ENCODE results near the gene SAMD8.
A peak's percentile ranks its signal among the peaks of the same experiment; 100 is the strongest.
"Not testable (repeated sequence)": the region's sequence is repeated elsewhere in the genome, so short reads cannot be mapped to it uniquely, and the experiment has no call there.

The SAMD8 gene

DNA sequence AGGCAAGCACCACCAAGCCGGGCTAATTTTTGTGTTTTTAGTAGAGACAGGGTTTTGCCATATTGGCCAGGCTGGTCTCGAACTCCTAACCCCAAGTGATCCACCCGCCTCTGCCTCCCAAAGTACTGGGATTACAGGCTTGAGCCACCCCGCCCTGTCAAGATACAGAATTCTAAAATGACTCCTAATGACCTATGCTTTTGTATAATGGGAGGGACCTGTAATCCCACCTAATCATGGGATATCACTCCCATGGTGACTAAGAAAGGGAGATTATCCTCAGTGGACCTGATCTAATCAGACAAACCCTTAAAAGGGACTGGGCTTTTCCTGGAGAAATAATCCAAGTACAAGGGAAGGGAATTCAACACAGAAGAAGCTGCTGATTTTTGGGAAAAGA, 28.8 kb downstream of the SAMD8 start:
- DNase-seq (ENCODE audit: low spot score), result no peak

DNA sequence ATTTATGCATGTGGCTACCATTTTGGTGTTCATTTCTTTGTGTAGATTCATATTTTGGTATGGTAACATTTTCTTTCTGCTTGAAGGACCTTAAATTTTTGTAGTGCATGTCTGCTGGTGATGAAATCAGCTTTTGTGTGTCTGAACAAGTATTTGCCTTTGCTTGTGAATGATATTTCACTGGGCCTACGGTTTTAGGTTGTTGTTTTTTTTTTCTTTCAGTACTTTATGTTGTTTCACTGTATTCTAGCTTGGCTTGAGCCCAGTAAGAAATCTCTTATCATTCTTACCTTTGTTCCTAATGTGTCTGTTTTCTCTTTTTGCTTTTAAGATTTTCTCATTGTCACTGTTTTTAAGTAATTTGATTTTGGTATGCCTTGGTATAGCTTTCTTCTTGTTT, 31.9 kb downstream of the SAMD8 start:
- DNase-seq (ENCODE audit: low spot score), result peak; percentile 14

DNA sequence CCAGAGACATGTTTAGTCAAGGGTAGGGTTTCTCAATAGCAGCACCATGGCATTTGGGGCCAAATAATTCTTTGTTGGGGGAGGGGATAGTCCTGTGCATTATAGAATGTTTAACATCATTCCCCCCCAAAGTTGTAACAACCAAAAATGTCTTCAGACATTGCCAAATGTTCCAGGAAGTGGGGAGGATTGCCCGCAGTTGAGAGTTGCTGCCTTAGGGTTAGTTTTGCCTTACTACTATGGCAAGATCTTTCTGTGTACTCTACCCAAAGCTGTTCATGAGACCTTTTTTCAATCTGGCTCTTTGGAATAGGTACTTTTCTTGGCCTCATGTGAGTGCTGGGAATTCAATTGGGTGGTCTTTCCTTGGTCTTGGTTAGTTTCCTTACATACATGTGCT, 34.1 kb downstream of the SAMD8 start:
- DNase-seq (ENCODE audit: low spot score), result no peak

DNA sequence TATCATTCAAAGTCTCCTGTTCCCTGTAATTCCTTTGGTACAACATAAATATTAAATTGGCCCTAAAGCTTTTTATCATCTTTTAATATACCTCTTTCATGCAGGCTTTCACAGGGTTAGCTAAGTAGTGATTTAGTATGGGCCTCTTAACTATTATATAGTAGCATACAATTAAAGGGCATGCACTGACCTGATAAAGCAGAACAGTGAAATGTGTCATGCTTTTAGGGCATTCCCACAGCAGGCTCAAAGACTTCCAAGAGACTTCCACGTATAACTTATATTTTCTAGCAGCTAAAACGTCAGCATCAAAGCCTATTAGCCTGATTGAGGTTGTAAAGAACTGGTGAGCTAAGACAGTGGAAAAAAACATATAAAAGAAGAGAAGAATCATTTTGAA, 35.3 kb downstream of the SAMD8 start:
- DNase-seq (ENCODE audit: low spot score), result no peak

DNA sequence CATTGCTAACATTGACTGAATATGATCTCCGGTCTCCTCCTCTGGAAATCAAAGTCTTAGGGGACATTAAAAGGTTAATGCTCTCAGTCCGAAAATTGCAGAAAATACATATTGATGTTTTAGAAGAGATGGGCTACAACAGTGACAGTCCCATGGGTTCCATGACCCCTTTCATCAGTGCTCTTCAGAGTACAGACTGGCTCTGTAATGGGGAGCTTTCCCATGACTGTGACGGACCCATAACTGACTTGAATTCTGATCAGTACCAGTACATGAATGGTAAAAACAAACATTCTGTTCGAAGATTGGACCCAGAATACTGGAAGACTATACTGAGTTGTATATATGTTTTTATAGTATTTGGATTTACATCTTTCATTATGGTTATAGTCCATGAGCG, 39.2 kb downstream of the SAMD8 start:
- DNase-seq (ENCODE audit: low spot score), result no peak

DNA sequence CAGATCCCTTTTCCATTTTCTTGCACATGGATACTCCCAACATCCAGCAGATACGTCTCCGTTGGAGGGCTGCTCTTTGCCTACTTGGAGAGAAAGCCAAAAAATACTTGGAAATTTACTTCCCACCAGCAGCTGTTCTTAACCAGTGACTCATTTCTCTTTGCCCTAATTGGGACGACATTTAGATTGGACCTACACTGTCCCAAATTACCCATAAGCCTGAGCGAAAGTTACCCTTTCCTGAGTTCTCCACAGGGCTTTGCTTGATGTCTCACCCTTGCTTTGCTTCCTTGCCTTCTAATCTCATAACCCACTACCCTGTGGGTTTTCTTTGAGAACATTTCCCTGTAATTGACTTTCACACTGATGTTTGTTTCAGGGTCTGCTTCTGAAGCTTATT, 48.1 kb downstream of the SAMD8 start:
- DNase-seq (ENCODE audit: low spot score), result peak; percentile 35

DNA sequence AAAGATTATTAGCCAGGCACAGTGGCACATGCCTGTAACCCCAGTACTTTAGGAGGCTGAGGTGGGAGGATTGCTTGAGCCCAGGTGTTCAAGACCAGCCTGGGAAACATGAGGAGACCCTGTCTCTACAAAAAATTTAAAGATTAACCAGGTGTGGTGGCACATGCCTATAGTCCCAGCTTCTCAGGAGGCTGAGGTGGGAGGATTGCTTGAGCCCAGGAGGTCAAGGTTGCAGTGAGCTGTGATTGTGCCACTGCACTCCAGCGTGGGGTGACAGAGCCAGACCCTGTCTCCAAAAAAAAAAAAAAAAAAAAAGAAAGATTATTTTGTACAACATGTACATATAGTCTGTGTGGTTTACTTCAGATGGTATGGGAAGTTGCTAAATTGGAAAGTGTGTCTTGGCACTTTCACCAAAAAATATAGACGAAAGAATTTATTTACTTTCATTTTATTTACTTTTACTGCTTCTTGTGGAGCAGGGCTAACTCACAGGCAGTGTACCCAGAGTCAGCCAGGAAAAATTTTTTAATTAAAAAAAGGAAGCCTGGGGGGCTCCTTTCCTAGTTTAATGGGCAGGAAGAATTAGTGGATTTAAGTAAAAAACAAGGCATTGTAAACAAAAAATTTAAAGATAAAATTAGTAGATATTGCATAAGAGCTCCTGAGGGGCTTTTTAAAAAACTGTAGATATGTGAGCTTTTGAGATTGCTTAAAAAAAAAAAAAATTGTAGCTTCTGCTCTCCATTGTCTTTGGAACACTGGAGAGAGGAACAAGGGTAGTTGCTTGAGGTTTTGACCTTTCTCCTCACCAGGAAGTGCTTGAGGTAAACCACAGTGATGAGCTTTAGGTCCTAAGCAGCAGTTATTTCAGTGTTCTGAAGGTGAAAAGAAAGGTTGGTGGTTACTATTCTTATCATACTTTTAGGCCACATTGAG, 54.5 kb downstream of the SAMD8 start:
- DNase-seq (ENCODE audit: low spot score), result no peak

DNA sequence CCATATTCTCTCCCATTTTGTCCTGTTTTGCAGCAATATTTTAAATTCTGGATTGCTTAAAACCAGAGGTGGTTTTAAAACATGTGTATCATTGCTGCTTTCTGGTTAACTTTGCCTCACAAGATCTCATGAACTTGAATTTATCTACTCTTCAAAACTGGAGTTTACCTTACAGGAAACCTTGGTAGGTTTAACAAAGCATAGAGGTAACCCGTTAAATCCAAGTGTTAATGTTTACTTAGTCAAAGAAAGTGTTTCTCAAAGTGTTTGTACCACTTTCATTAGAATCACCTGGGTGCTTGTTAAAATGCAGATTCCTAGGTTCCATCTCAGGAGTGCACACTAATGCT, 55.1 kb downstream of the SAMD8 start:
- no peak for DNase-seq (ENCODE audit: low spot score)

DNA sequence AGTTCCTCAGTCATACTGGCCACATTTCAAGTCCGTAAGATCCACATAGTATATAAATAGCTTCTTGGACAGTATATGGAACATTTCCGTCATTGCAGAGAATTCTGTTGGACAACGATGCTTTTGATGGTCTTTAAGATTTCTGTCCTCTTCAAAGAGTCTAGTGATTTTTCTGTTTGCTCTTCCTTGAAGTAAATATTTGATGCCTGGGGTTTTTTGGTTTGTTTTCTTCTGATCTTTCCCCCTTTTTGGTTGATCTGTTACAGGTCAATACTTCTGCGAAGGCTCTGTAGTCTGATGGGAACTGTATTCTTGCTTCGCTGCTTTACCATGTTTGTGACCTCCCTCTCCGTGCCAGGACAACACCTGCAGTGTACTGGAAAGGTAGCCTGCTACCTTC, 56.8 kb downstream of the SAMD8 start:
- no peak for DNase-seq (ENCODE audit: low spot score)

DNA sequence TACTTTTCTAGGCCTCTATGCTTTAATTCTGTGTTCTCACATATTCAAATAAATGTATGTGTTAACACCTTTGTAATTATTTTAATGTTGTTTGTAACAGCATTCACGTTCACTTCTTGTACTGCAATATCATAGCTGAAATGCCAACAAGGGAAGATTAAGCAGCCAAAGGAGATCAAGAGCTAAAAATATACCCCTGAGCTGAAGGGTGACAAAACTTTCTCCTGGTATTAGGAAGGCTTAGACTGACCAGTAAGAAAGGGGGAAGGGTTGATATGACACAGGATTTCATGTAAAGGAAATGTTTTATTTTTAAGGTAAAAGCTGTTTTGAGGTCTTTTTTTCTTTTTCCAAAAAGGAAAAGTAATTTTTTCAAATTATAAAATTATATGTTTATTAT, 58.8 kb downstream of the SAMD8 start:
- DNase-seq (ENCODE audit: low spot score), result no peak

DNA sequence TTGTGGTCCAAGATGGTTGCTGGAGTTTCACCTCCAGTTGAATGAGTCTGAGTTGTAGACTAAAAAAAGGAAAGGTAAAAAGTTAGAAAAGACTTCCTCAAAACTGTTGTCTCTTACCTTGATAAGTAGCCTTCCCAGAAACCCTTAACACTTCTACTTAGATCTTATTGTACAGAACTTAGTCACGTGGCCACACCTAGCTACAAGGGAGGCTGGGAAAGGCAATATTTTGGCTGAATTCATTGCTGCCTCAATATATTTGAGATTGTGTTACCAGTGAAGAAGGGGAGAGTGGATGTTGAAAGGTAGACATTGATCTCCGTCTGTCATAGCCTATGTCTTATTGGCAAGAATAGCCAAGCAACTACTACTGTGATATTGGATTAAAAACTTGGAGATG, 63.6 kb downstream of the SAMD8 start:
- no peak for DNase-seq (ENCODE audit: low spot score)

DNA sequence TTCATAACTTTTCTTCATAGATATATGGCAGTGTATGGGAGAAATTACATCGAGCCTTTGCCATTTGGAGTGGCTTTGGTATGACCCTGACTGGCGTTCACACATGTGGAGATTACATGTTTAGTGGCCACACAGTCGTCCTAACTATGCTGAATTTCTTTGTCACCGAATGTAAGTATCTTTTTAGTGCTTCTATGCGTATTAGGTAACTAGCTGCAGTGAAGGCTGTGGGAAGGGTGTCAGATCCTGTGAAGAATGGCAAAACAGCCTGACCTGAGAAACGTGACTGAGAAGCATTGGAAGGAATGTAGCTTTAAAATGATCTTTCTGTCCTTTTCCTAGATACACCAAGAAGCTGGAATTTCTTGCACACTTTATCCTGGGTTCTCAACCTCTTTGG, 64.6 kb downstream of the SAMD8 start:
- DNase-seq (ENCODE audit: low spot score), result no peak

DNA sequence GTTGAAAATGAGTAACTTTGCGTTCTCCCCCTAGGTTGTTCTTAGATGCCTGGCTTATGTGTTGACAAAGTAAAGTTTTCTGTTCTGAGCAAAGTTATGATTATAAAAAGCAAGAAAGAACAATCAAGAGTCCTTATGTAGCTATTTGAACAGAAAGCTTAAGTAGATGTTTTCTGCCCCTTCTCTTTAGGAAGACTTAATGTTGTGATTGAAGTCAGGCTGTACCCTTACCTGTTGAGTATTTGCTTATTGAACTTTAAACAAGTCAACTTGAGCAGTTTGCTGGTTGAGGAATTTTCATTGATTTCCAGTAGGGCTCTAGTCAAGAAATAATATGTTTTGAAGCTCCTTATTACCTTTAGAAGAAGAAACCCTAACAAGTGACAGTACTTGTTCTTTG, 65.3 kb downstream of the SAMD8 start:
- no peak for DNase-seq (ENCODE audit: low spot score)

DNA sequence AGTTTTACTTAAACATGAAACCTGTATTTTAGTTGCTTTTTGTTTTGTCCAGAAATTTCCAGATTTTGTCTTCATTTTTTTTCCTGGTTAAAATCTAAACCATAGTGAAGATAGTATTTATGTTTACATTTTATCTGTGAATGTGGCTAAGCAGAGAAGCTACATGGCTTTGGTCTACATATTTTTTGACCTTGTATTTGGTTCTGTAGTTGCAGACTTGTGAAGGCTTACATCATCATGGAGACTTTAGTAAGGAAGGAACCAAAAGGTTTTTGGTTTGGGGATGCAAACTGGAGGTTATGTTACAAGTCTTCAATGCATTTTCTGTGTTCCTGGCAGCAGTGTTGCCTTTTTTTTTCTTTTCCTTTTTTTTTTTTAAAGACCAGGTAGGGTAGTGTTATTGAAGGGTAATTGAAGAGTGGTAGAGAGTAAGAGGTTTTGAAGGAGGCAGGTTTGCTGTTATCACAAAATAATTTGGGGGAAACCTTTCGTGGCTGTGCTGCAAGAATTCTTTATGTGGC, 68.3 kb downstream of the SAMD8 start:
- no peak for DNase-seq (ENCODE audit: low spot score)

DNA sequence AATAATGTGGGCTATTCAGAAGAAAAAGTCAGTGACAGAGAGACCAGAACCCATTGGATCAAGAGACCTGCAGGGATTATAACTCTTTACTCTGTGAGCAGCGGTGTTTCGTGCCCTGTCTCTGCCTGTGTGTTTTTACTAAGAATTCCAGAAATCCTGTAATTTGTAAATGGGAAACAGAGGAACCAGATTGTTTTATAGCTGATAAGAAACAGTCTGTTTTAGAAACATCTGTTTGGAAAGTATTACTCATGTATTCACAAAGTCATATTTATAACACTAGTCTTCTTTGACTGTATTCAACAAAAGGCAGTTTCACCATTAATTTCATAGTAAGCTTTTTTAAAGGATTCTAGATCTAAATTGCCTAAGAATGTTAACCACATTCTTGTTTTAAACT, 69.1 kb downstream of the SAMD8 start:
- no peak for DNase-seq (ENCODE audit: low spot score)

DNA sequence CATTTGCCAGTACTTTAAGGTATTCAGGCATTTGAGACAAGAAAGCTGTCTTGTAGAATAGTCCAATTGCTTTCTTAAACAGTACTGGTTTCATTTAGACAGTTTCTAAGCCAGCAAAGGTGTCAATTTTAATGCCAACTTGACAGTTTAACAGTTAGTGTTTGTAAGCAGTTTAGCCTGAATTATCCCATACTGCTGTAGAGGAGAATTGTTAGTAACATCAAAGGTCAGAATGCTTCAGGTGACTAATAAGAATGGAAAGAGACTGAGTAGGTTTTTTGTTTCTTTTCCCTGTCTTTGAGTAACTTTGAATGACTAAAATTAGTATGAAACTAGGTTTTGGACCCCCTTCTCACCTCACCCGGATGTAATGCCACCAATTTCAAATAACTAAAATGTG, 69.6 kb downstream of the SAMD8 start:
- DNase-seq (ENCODE audit: low spot score), result no peak

DNA sequence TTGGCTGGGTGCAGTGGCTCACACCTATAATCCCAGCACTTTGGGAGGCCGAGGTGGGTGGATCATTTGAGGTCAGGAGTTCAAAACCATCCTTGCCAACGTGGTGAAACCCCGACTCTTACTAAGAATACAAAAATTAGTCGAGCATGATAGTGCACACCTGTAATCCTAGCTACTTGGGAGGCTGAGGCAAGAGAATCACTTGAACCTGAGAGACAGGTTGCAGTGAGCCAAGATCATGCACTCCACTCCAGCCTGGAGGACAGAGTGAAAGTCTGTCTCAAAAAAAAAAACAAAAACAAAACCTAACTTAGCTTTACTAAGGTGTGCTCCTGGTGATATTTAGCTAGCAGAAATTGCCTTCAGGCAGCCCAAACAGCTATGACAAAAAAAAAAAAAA, 74.9 kb downstream of the SAMD8 start:
- no peak for DNase-seq (ENCODE audit: low spot score)

DNA sequence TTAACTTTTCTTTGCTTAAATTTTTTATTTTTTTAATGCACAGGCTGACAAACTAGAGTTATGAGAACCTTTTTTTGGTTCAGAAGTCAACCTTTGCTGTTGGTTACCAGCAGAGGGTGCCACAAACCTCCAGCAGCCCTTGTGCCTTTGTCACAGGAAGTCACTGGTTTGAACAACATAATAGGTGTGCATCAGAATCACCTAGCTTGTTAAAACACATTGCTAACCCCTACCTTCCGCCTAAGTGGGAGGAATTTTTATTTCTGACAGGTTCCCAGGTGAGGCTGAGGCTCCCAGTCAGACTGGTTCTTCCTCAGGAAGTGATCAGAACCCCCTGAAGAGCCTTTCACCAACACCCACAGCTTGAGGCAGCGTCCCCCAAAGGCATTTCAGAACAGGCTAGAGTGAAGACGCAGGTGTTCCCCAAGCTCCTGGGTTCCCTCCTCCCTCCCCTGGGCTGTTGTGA, 76.5 kb downstream of the SAMD8 start:
- DNase-seq (ENCODE audit: low spot score), result peak; percentile 72

DNA sequence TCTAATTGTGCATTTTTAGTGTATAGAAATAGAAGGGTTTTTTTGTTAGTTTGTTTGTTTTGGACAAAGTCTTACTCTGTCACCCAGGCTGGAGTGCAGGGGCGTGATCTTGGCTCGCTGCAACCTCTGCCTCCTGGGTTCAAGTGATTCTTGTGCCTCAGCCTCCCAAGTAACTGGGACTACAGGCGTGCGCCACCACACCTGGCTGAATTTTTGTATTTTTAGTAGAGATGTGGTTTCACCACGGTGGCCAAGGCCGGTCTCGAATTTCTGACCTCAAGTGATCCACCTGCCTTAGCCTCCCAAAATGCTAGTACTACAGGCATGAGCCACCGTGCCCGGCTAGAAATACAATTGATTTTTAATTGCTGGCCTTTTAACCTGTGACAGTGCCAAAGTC, 77.1 kb downstream of the SAMD8 start:
- not testable (repeated sequence) for DNase-seq (ENCODE audit: low spot score)

DNA sequence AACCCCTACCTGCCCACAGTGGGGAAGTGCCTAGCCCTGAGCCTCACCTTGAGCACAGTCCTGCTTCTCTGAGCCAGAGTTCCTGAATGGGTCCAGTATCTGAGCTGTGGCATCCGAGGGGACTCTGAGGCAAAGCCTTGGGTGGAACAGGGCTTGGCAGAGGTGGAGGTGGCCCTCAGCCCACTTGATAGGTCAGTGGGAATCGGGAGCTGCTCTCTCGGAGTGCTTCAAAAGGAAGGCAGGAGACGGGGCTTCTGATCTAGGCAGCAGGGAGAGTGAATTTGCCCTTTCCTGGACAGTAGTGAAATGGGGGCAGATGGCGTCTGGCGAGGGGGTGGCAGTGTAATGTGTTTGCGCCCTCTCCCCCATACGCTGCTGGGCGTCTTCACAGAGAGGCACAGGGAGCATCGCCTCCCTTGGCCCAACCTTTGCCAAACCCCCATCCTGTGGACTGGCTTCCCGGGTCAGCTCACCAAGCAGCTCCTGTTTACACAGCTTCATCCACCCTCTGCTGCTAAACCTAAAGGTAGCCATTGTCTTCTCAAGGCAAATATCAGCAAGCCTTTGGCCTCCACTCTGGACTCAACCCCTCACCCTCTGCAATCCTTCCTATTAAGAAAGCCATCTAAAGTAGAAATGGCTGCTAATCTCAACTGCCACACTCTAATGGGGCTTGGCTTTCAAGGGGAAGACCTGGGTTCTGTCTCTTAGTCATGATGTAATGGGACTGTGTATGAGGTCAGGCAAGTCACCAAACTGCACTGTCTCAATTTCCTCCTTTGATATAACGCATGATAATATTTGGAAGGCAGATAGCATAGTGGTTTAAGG, 78.0 kb downstream of the SAMD8 start:
- DNase-seq (ENCODE audit: low spot score), result no peak

DNA sequence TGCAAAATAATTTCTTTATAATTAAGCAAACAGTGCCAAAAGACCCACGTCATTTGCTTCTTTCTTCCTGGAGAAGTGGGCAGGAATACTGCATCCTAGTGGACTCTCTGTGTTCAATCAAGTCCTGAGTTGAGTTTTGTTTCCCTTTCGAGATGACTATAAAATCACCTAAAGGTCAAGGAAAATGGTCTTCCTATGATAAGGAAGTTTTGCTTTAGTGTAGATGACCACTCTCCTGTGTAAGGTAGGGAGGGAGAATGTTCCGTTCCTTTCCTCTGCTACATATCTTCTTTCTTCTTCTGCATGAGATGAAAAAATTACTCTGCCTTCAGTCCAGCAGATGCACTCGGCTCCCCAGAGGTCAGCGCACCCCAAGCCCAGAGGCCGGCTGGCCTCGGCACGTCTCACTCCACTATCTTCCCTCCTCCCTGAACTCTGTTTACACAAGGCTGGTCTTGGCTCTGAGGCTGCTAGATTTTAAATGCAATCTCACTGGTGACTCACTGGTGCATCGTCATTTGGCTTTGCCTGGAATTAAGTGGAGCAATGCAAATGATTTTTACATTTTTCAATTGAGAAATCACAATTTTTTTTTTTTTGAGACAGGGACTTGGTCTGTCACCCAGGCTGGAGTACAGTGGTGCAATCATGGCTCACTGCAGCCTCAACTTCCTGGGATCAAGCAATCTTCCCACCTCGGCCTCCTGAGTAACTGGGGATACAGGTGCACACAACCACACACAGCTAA, 80.5 kb downstream of the SAMD8 start:
- DNase-seq (ENCODE audit: low spot score), result peak; percentile 81

DNA sequence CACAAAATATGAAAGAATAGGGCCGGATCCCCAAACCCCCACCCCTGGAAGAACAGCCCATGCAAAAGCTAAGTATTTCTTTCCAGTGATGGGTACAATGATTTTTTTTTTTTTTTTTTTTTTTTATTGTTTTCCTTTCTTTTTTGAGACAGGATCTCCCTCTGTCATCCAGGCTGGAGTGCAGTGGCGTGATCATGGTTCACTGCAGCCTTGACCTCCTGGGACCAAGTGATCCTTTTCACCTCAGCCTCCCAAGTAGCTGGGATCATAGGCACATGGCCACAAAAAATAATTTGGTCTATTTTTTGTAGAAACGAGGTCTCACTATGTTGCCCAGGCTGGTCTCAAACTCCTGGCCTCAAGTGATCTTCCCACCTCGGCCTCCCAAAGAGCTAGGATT, 83.2 kb downstream of the SAMD8 start:
- not testable (repeated sequence) for DNase-seq (ENCODE audit: low spot score)
